ENCODE measurements around the gene PSMA1.

The PSMA1 gene

DNA sequence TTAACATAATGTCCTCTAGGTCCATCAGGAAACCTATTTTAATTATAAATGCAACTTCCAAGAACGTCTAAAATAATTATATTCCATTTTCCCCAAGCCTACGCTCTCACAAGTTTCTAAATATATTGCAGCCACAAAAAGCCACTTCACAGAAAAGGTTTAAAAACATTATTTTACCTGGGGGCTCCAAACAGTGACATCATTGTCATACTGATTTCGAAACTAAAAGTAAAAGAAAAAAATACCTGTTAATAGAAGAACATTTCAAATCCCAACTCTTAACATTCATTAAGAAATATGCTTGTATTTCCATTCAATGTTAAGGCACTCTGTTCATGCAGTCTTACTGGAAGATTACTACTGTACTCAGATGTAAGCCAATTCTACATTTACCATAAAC lies 1.4 kb downstream of the PSMA1 start:
- ChIA-PET POLR2A (interaction anchor here (2.1 to 2.3 kb wide), 2 partner anchors 19 to 125 kb away, joined by 6 to 9 read pairs; partner anchors contain the start of genes COPB1 and PDE3B), CTCF (interaction anchor here (0.7 kb wide), 1 partner anchor 38 kb away, joined by 3 read pairs; no protein-coding TSS in a partner anchor)
- Histone ChIP-seq H3K9me3 (ENCODE audit: control insufficient read depth, insufficient read depth, low read depth, low read length) (no peaks in the 10 kb centered on the region), H3K36me3 (ENCODE audit: control insufficient read depth in 2 of 2, insufficient read depth in 1 of 2, low read length in 2 of 2) (peaks cover 29 to 52% of the 10 kb centered on the region in 2 experiments), H3K4me3 (ENCODE audit: low read depth, low read length) (peak overlapping the region; percentile 81), H3K4me1 (ENCODE audit: control insufficient read depth, insufficient read depth, low read length) (no peaks in the 10 kb centered on the region), H3K27ac (ENCODE audit: extremely low read depth, low read depth, low read length) (no peak overlapping the region)
- TF ChIP-seq ZBTB10 (tag by site-specific recombination; IDR thresholded peaks at IDR 0.05): no peak
- TF ChIP-seq ZNF426 (tag by site-specific recombination; IDR thresholded peaks at IDR 0.05): no peak
- no peak for TF ChIP-seq ZNF843 (tag by site-specific recombination; IDR thresholded peaks at IDR 0.05)
- no peak for TF ChIP-seq ZNF701 (tag by site-specific recombination; IDR thresholded peaks at IDR 0.05)
- no peak for TF ChIP-seq ZNF544 (tag by site-specific recombination; IDR thresholded peaks at IDR 0.05)
- no peak for TF ChIP-seq ZNF221 (tag by site-specific recombination; IDR thresholded peaks at IDR 0.05; ENCODE audit: borderline replicate concordance)

DNA sequence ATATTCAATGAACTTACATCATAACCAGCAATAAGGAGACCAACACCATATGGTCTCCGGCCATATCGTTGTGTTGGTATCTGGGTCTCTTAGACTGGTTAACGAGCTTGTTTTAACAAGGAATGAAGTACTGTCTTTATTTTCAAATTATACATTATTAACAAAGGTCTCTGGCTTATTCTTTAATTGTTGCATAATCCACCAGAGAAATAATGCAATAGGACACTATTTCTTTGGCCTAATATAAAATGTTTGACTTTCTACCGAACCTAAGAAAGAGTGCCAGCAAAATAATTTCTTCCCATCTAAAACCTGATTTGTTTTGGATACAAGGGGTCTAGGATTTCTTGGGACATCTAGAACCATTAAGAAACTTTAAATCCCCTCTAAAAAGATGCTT lies 6.4 kb downstream of the PSMA1 start:
- Histone ChIP-seq H3K9me3 (ENCODE audit: control insufficient read depth, insufficient read depth, low read depth, low read length) (no peaks in the 10 kb centered on the region), H3K4me1 (ENCODE audit: control insufficient read depth, insufficient read depth, low read length) (no peaks in the 10 kb centered on the region), H3K36me3 (ENCODE audit: control insufficient read depth in 2 of 2, insufficient read depth in 1 of 2, low read length in 2 of 2) (peaks cover 52 to 95% of the 10 kb centered on the region in 2 experiments), H3K4me3 (ENCODE audit: low read depth, low read length) (no peak overlapping the region), H3K27ac (ENCODE audit: extremely low read depth, low read depth, low read length) (no peak overlapping the region)
- CTCF ChIA-PET: no interaction called here
- POLR2A ChIA-PET: no interaction called here
- no peak for TF ChIP-seq HOXA7 (CRISPR knock-in tag; IDR thresholded peaks at IDR 0.05; ENCODE audit: borderline replicate concordance)
- no peak for TF ChIP-seq TSHZ1 (tag by site-specific recombination; IDR thresholded peaks at IDR 0.05; ENCODE audit: borderline replicate concordance)
- no peak for TF ChIP-seq GLI2 (tag by site-specific recombination; IDR thresholded peaks at IDR 0.05; ENCODE audit: borderline replicate concordance, low read depth)
- TF ChIP-seq ZNF521 (tag by site-specific recombination; IDR thresholded peaks at IDR 0.05): no peak
- TF ChIP-seq ZNF324 (tag by site-specific recombination; IDR thresholded peaks at IDR 0.05): no peak
- TF ChIP-seq ZNF223 (tag by site-specific recombination; IDR thresholded peaks at IDR 0.05): no peak
- TF ChIP-seq, protein P1, sequence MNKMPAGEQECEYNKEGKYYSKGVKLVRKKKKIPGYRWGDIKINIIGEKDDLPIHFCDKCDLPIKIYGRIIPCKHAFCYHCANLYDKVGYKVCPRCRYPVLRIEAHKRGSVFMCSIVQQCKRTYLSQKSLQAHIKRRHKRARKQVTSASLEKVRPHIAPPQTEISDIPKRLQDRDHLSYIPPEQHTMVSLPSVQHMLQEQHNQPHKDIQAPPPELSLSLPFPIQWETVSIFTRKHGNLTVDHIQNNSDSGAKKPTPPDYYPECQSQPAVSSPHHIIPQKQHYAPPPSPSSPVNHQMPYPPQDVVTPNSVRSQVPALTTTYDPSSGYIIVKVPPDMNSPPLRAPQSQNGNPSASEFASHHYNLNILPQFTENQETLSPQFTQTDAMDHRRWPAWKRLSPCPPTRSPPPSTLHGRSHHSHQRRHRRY (tag by site-specific recombination; IDR thresholded peaks at IDR 0.05): no peak
- no peak for TF ChIP-seq ZNF777 (tag by site-specific recombination; IDR thresholded peaks at IDR 0.05; ENCODE audit: borderline replicate concordance)
- TF ChIP-seq ZNF169 (tag by site-specific recombination; IDR thresholded peaks at IDR 0.05): no peak
- TF ChIP-seq ZNF561 (tag by site-specific recombination; IDR thresholded peaks at IDR 0.05; ENCODE audit: borderline replicate concordance): no peak
- TF ChIP-seq YY2 (tag by site-specific recombination; IDR thresholded peaks at IDR 0.05): no peak
- no peak for TF ChIP-seq ZNF692 (tag by site-specific recombination; IDR thresholded peaks at IDR 0.05)
- no peak for TF ChIP-seq ZFP69B (tag by site-specific recombination; IDR thresholded peaks at IDR 0.05)
- no peak for TF ChIP-seq ZNF292 (tag by site-specific recombination; IDR thresholded peaks at IDR 0.05; ENCODE audit: borderline replicate concordance, low read depth)
- TF ChIP-seq ZNF10 (tag by site-specific recombination; IDR thresholded peaks at IDR 0.05): no peak
- TF ChIP-seq, protein P2, sequence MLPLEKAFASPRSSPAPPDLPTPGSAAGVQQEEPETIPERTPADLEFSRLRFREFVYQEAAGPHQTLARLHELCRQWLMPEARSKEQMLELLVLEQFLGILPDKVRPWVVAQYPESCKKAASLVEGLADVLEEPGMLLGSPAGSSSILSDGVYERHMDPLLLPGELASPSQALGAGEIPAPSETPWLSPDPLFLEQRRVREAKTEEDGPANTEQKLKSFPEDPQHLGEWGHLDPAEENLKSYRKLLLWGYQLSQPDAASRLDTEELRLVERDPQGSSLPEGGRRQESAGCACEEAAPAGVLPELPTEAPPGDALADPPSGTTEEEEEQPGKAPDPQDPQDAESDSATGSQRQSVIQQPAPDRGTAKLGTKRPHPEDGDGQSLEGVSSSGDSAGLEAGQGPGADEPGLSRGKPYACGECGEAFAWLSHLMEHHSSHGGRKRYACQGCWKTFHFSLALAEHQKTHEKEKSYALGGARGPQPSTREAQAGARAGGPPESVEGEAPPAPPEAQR (tag by site-specific recombination; IDR thresholded peaks at IDR 0.05): no peak
- no peak for TF ChIP-seq ZNF785 (tag by site-specific recombination; IDR thresholded peaks at IDR 0.05)
- TF ChIP-seq SP2 (tag by site-specific recombination; IDR thresholded peaks at IDR 0.05): no peak
